CMK (cell line): ENCODE data around the gene TMEM125.

Source experiments
- DNase-seq: peaks from one replicate; pipeline ENCODE4 v3.0.0-alpha.2; 2010; ENCODE audit warnings: low read depth

The TMEM125 gene

DNA sequence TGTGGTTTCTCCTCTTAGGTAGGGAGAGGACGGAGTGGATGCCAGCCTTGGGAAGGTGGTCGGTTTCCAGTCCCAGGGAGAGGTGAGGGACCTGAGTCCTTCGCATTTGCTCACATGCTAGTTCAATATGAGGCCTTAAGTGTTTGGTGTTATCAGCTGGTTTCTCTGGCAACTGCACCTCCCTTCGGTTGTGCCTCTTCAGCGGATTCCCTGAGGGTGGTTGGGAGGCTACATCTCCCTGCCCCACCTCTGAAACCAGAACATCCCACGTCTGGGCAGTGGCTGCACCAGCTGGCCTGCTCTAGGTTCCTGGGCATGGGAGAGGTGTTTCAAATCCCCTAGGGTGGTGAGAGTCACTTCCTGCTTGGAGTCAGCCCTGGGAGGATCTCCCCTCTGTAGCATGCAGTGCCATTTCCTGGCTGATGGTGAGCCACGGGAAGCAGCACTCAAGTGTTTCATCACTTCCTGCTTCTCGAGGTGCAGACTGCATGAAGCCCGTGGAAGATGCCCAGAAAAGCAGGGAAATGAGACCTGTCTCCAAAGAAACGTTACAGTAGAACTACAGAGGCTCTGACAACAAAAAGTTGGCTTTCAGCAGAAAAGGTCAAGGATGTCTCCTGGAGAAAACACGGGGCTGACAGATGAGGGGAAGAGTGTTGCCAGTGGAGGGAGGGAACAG, 4.5 kb downstream of the TMEM125 start:
- peak; percentile 59 for DNase-seq

DNA sequence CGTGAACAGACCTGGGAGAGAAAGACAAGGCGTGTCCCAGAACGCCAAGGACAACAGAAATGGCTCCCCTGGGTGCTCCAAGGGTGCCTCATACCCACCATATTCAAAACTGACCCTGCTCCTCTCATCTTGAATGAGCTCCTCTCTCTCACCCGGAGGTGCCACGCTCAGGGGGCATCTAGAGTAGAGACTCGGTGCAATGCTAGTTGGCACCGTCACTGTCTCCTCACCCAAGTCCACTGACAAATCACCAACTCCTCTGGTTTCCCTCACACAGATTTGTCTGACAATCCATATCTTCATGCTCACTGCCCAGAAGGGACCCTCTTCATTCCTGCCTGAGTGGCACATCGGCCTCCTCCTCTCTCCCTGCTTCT, 5.0 kb downstream of the TMEM125 start:
- no peak for DNase-seq

GRCh38 chr1:43275826-43276620, 6.2 kb downstream of the TMEM125 start:
- no peak for DNase-seq

- DNase-seq: no peak
Measured at GRCh38 chr1:43276673-43277072, 6.9 kb downstream of the TMEM125 start.

DNA sequence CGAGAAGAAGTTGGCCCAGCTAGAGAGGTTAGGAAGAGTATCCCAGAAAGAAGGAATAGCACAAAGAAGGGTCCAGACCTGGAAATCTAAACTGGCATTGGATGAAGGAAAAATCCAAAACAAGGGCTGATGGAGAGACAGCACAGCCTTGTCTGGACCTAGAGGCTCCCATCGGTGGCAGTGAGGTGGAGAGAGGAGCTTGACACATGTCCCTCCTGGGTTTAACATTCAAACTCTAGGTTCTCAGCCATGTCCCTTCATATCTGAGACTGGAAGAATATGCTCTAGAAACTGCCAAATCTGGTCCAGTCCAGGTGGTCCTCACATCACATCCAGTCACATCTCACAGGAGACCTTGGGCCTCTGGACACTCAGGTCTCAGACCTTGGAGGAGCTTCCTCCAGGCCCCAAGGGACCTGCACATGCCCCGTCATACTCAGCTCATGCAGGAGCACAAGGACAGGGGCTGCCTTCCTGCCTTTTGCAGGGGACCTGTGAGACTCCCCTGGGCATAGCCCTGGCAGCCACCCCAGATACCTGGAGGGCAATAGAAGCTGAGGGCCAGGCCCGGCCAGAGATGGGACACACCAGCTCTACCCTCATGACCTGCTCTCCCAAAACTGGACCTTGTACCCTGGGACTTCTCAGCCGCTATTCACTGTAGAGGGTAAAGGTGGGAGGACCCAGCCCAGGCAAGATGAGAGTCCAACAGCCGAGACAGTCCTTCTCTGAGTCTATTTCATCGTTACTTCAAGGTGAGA, 7.5 kb downstream of the TMEM125 start:
- DNase-seq: no peak

GRCh38 chr1:43279161-43279560, 9.4 kb downstream of the TMEM125 start:
- DNase-seq: no peak

- DNase-seq: no peak
Measured at GRCh38 chr1:43279666-43280065, 9.9 kb downstream of the TMEM125 start.

DNA sequence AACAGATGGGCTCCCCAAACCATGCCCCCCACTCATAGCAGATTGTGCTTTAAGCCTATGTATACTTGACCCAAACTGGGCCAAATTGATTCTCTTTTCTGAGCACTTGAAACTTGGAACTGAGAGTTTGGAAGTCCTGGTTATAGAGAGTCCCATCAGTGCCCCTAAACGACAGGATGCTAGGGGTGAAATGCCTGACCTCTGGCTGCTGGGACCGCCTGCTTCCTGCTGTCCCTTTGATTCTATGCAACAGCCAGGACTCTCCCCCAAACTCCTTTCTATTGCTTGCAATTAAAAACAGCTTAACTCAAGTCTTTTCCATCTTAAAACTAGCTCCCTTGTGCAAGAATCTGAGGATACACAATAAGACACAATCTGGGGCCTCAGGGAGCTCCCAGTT, 10.9 kb downstream of the TMEM125 start:
- DNase-seq: no peak

DNA sequence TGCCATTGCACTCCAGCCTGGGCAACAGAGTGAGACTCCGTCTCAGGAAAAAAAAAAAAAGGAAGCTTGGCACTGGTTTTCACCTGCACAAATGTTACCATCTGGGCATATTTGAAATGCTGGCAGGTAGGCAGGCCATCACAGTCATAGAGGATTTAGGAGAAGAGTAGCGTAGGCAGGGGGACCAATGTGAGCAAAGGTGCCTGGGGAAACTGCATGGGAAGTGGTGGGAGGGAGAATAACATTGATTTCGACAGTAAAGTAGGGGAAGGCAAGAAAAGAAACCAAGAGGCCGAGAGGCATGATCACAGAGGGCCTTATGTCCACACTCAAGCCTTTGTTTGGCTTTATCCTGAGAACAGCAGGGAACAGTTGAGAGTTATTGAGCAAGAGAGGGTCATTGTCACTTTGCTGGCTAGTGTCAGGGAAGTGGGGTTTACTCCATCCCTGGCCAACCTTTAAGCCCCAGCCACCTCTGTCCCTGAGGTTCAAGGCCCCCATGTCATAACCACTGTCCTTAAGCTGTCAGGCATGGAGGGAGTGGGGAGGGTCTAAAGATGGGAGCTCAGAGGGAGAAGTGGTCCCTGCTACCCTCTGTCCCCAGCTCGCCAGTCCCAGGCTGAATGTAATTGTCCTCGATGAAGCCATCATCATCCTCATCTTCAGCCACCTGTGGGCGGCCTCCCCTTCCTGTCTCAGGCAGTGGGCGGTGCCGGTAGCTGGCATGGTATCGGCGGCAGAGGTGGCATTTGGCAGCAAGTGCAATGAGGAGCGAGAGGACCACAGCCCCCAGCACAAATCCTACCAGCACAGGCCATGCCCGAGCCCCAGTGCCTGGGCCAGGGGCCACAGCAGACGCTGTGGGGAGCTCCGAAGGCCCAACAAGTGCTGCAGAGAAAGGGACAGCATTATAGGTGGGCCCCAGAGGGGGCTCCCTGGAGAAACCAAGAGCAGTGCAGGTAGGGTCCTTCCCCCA, 12.7 kb downstream of the TMEM125 start:
- DNase-seq: no peak

- DNase-seq: no peak
Measured at GRCh38 chr1:43284065-43284464, 14.3 kb downstream of the TMEM125 start.

DNA sequence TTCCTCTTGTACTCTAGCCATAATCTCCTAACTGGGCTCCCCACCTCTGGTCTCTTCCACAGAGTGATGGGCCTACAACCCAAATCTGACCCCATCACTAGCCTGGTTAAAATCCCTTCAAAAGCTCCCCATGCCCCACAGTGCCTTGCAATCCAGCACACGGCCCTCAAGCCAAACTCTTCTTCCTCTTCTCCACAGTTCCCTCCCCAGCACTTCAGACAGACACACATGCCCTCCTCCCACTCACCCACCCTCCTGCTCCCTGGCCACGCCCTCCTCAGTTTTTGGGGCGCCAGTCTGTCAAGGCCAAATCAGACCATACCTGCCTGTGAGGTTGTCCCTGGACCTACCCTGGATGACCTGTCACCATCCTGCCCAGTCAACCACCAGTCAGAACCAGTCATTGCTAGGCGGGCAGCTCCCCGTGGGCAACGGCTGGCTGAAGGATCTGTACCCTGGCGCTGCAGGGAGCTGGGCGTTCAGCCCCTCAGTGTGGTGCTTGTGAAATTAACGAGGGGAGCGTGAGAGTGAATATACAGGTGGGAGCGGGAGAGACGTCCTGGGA, 14.8 kb downstream of the TMEM125 start:
- no peak for DNase-seq

DNA sequence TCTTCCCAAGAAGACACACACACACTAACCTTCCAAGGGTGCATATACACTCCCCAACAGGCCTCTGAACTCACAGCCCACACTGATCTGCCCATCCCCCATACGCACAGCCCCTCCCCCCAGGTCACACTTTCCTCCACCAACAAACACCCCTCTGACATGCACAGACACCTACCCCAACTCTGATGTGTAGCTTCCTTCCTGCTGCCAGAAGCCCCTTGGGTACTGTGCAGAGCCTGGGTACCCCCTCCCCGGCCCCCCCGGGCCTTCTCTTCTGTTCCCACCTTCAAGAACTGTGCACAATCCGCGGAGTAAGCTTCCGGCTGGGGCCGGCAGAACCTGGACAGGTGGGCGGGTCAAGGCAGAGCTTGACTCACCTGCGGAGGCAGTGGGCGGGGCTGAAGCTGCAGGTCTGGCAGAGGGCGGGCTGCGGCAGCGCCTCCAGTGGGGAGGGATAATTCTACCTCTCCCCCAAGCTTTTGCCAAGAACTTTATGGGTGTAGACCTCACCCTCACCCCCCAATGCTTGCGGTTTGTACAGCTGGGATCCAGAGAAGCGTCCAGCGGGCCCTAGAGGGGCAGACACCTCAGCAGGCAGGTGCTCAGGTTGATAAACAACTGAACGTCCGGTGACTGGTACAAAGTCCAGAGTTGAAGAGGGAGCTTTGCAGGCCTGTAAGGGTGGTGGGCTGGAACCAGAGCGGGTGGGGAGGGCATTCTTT, 15.6 kb downstream of the TMEM125 start, which contains the start of gene C1orf210:
Gene C1orf210, minus strand, starts transcription at position 313 of the 722 bp plus-strand sequence. CDS start 2,311 bp downstream, outside the sequence.
- no peak for DNase-seq

DNA sequence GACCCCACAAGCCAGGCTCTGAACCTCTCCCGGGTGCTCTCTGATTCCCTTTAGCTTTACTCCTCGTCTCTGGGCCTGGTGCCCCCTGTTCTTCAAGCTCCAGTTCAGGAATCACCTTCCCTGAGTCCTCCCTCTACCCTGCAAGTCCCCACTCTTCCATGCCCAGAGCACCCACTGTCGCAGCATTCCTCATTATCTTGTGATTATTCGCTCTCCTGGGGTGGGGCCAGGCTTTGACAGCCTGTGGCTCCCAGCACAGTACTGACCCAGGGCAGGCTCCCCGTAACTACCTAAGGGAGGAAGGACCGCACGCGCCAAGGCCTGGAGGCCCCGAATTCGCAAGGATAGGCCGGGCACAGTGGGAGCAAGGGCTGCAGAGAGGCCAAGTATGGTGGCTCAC, 16.3 kb downstream of the TMEM125 start:
- no peak for DNase-seq

- no peak for DNase-seq
Measured at GRCh38 chr1:43286533-43286932, 16.8 kb downstream of the TMEM125 start.

GRCh38 chr1:43288058-43288784, 18.4 kb downstream of the TMEM125 start:
- no peak for DNase-seq

GRCh38 chr1:43288785-43289706, 19.3 kb downstream of the TMEM125 start:
- no peak for DNase-seq

DNA sequence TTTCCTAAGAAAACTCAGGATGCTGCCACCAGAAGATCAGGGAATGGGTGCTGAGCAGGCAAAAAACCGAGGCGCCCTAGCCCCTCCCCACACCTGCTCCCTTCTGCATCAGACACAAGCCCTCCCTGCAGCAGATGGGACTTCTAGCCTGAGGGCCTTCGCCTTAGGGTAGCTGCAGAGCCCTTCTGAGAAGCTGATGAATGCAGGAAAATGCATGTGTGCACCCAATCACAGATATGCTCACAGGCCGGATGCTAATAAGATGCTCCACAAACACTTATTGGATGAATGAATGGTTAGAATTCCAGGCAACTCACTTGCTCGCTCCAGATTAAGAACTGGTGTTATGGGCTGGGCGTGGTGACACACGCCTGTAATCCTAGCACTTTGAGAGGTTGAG, 22.4 kb downstream of the TMEM125 start:
- no peak for DNase-seq

GRCh38 chr1:43292679-43293078, 22.9 kb downstream of the TMEM125 start:
- no peak for DNase-seq

DNA sequence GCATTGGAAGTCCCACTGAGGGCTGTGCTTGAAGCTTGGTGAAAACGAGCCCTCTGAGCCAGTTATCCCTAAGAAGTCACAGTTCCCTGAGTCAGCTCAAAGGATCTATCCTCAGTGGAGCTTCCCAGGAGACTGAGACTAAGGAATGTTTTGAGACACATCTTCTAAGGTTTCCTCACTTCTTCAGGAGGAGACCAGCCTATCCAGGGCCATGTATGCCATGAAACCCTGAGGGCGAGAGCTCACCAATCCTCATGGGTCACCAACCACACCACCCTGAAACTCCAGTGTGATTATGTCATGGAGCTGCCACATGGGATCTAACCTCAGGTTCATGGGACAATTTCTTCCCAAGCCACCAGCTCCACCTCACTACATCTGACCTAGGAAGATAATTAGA, 23.4 kb downstream of the TMEM125 start:
- no peak for DNase-seq
